GM13977 (cell line): ENCODE results near the gene ACTC1.
"Not testable (repeated sequence)": the region's sequence is repeated elsewhere in the genome, so short reads cannot be mapped to it uniquely, and the experiment has no call there.

Source experiments
- DNase-seq: peaks from one replicate; pipeline ENCODE4 v3.0.0; 2012; ENCODE audit warnings: low spot score
- CTCF ChIP-seq: IDR thresholded peaks from 2 replicates; pipeline ENCODE4 v1.5.1; 2012; ENCODE audit warnings: mild to moderate bottlenecking, control low read depth; ENCODE audit not compliant: insufficient read depth; ENCODE audit errors: extremely low read depth, missing control alignments
- in situ Hi-C: fragments of 300-500 bp; cut with MboI; formaldehyde crosslinking; loops from one replicate; pipeline ENCODE4 v1.12.0; 2022; ENCODE audit warnings: low sequenced_read_pairs, low pct_unique_long_range_greater_than_20kb, mixed read lengths, inconsistent platforms; ENCODE audit not compliant: unreplicated experiment

The ACTC1 gene

DNA sequence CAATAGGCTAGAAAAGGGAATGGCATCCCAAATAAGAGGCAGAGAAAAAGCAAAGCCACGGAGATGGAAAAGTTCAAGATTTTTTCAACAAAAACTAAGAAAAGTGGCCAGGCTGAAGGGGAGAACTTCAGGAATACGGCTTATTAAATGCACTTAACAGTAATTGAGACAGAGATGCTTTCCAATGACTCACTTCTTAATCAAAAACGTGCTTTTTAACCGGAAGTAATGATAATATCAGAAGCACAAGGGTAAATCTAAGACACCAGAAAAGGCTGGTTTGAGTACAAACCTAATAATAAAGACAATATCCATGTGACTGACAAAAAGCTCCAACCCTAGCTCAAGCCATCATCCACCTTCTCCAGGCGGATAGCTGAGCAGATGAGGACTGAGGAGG lies 24.8 kb upstream of the ACTC1 start:
- in situ Hi-C loops = no loop called here
- no peak for TF ChIP-seq CTCF
- DNase-seq = no peak

- DNase-seq = no peak
Observed at GRCh38 chr15:34818526-34818925, 23.2 kb upstream of the ACTC1 start.

DNA sequence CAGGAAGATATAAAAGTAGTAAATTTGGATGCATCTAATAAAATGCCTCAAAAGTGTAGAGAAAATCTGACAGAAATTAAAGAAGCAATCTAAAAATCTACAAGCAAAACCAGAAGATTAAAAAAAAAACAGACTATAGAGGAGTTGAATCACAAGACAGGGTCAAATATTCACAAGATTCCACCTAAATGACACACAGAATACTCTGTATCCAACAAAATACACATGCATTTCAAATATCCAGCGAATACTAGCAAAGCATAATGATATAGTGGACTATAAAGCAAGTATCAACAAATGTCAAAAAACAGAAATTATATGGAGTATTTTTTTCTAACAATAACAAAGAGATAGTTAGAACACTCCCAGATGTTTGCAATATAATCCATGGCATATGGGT lies 20.5 kb upstream of the ACTC1 start:
- in situ Hi-C loops = no loop called here
- TF ChIP-seq CTCF = no peak
- no peak for DNase-seq

More at GRCh38 chr15:34818526-34818925, 23.2 kb upstream of the ACTC1 start:
- no peak for TF ChIP-seq CTCF
- in situ Hi-C loops = no loop called here

DNA sequence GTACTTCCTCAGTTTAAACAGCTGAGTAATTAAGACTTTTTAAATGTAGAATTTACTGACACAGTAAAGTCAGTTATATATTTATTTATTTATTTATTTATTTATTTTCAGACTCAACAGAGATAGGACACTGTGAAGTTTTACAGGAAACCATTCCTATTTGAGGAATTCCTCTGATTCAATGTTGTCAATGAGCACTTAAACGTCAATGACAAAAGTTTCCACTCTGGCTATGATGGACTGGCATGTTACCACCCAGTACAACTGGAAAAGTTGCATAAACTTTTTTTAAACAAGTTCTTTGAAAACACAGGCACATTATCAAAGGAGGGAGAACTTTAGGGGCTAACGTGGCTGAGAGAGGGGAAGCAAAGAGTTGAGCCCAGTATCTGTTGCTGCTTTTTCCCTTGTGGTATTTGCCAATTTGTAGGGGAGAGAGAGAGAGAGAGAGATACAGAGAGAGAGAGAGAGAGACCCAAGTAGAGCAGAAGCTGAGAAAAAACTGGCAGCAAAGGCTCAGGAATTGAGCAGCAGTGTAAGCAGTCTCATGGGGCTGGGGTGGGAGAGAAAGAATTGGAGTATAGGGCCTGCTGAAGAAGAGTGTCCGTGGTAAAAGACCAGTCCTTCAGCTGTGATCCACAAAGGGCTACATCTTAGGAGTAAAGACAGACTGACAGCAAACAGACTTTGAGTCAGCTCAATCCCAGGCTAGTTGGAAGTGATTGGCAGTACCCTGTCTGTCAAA lies 18.3 kb upstream of the ACTC1 start:
- no peak for DNase-seq
- TF ChIP-seq CTCF = no peak
- in situ Hi-C loops = no loop called here

- DNase-seq, in situ Hi-C loops: not testable (repeated sequence)
Observed at GRCh38 chr15:34812868-34813365, 17.6 kb upstream of the ACTC1 start.

- no peak for DNase-seq
- no peak for TF ChIP-seq CTCF
Observed at GRCh38 chr15:34812369-34812768, 17.0 kb upstream of the ACTC1 start.

GRCh38 chr15:34810443-34811129 lies 15.2 kb upstream of the ACTC1 start:
- DNase-seq = no peak
- no peak for TF ChIP-seq CTCF
- in situ Hi-C loops = no loop called here

More at GRCh38 chr15:34812369-34812768, 17.0 kb upstream of the ACTC1 start:
- in situ Hi-C loops = no loop called here
